Measurements from ENCODE around the gene BAIAP3. TPM values are rescaled to one million over a fixed set of nuclear protein-coding genes. Genes with fewer than 3 reads are reported as not detected.

The BAIAP3 gene
- total RNA-seq, 1 experiment from 2014 or later, result 44.7 TPM

GRCh38 chr16:1333854-1334700 is 632 bp downstream of the BAIAP3 start:
- Histone ChIP-seq H3K9me2 (ENCODE audit: insufficient read depth) (no peaks in the 10 kb centered on the region), H3K27me3 (ENCODE audit: insufficient read depth, low read length) (no peaks in the 10 kb centered on the region), H3K4me2 (ENCODE audit: low read length) (peak overlapping the region; percentile 87), H3K79me2 (ENCODE audit: insufficient read depth, low read length) (no peaks in the 10 kb centered on the region), H3K27ac (ENCODE audit: low read depth, low read length) (peak overlapping the region; percentile 67; the same call in 1 of the 2 replicates), H3K4me1 (ENCODE audit: control insufficient read depth in 1 of 2, insufficient read depth in 2 of 2, low read length in 2 of 2) (peaks cover 17 to 34% of the 10 kb centered on the region in 2 experiments; a peak in 3 of 4 replicates), H3K9ac (ENCODE audit: low read length) (peak overlapping the region; percentile 67), H2AFZ (ENCODE audit: low read depth, low read length, poor library complexity, severe bottlenecking) (no peak overlapping the region), H3K4me3 (replicated peaks in 1 of 2; ENCODE audit: low read depth in 1 of 2, low read length in 2 of 2) (peak overlapping the region; percentile 52 to 72), H4K20me1 (ENCODE audit: insufficient read depth) (no peaks in the 10 kb centered on the region), H3K9me3 (ENCODE audit: control insufficient read depth in 1 of 2, insufficient read depth in 1 of 2, low read depth in 1 of 2, low read length in 2 of 2) (no peaks in the 10 kb centered on the region; a peak in 1 of 4 replicates), H3K36me3 (ENCODE audit: control insufficient read depth in 1 of 2, insufficient read depth in 2 of 2, low read length in 2 of 2) (no peaks in the 10 kb centered on the region)
- intact Hi-C loops (cut with micrococcal nuclease), result no loop called here
- ChIA-PET CTCF (no interaction called here), RAD21 (ENCODE audit: low non-redundant PET in 1 of 2, low total read pairs in 2 of 2, uncharacterized antibody in 2 of 2, unreplicated experiment in 2 of 2) (no interaction called here), POLR2A (interaction anchor here (0.5 to 1.0 kb wide), 3 partner anchors 9 to 614 kb away, joined by 3 to 10 read pairs (median 4); no protein-coding TSS in a partner anchor)
- ATAC-seq, result no peak
- no TSS peak for BruUV-seq (replicated peaks)
- DNase-seq (ENCODE audit: low read depth, low spot score), result no peak
- TF ChIP-seq SRF (IDR thresholded peaks at IDR 0.05; ENCODE audit: low read depth) (no peak), CBX3 (IDR thresholded peaks at IDR 0.05; ENCODE audit: low read depth) (no peak), CEBPB (IDR thresholded peaks at IDR 0.05; ENCODE audit: low read depth) (no peak), JUND (IDR thresholded peaks at IDR 0.05) (no peak)

- ChIA-PET POLR2A (interaction anchor here (0.5 to 0.6 kb wide), 2 partner anchors 79 to 615 kb away, joined by 3 to 4 read pairs; no protein-coding TSS in a partner anchor), RAD21 (ENCODE audit: low non-redundant PET in 1 of 2, low total read pairs in 2 of 2, uncharacterized antibody in 2 of 2, unreplicated experiment in 2 of 2) (no interaction called here), CTCF (no interaction called here)
- H3K79me2 ChIP-seq (ENCODE audit: insufficient read depth, low read length), result no peaks in the 10 kb centered on the region
- no peaks in the 10 kb centered on the region for H3K27me3 ChIP-seq (ENCODE audit: insufficient read depth, low read length)
- H3K9ac ChIP-seq (ENCODE audit: low read length), result no peak overlapping the region
- no peaks in the 10 kb centered on the region for H3K9me2 ChIP-seq (ENCODE audit: insufficient read depth)
- no peaks in the 10 kb centered on the region for H4K20me1 ChIP-seq (ENCODE audit: insufficient read depth)
- peak overlapping the region; percentile 87 for H3K4me2 ChIP-seq (ENCODE audit: low read length)
- intact Hi-C loops (cut with micrococcal nuclease), result no loop called here
- no peak overlapping the region for H3K27ac ChIP-seq (ENCODE audit: low read depth, low read length)
- DNase-seq (ENCODE audit: low read depth, low spot score) (no peak), ATAC-seq (no peak)
- BruUV-seq (replicated peaks), result TSS peak; percentile 44
- TF ChIP-seq YY1 (IDR thresholded peaks at IDR 0.05; ENCODE audit: extremely low read depth, insufficient replicate concordance, low read depth, low read length), result no peak
- TF ChIP-seq TCF7L2 (IDR thresholded peaks at IDR 0.05; ENCODE audit: borderline replicate concordance, extremely low read depth, insufficient read depth, insufficient read length), result no peak
- no peak for TF ChIP-seq MAX (IDR thresholded peaks at IDR 0.05)
- TF ChIP-seq SRF (IDR thresholded peaks at IDR 0.05; ENCODE audit: low read depth), result no peak
- H3K4me3 ChIP-seq (replicated peaks in 1 of 2; ENCODE audit: low read depth in 1 of 2, low read length in 2 of 2), result peak overlapping the region in 1 of 2 experiments; percentile 72; a peak in 1 of 4 replicates
- no peaks in the 10 kb centered on the region for H3K36me3 ChIP-seq (ENCODE audit: control insufficient read depth in 1 of 2, insufficient read depth in 2 of 2, low read length in 2 of 2)
- no peaks in the 10 kb centered on the region; a peak in 1 of 4 replicates for H3K9me3 ChIP-seq (ENCODE audit: control insufficient read depth in 1 of 2, insufficient read depth in 1 of 2, low read depth in 1 of 2, low read length in 2 of 2)
- H3K4me1 ChIP-seq (ENCODE audit: control insufficient read depth in 1 of 2, insufficient read depth in 2 of 2, low read length in 2 of 2), result peaks cover 17 to 34% of the 10 kb centered on the region in 2 experiments; a peak in 3 of 4 replicates
- H2AFZ ChIP-seq (ENCODE audit: low read depth, low read length, poor library complexity, severe bottlenecking), result no peak overlapping the region
These were observed 1.3 kb downstream of the BAIAP3 start for GRCh38 chr16:1334739-1335138.
